Kidney capillary endothelial cell (primary cell): Measurements from ENCODE around the gene BRD1.

Experiments
- DNase-seq: peaks from one replicate; pipeline ENCODE4 v3.0.0-alpha.2; 2018; ENCODE audit warnings: low spot score

Gene BRD1

DNA sequence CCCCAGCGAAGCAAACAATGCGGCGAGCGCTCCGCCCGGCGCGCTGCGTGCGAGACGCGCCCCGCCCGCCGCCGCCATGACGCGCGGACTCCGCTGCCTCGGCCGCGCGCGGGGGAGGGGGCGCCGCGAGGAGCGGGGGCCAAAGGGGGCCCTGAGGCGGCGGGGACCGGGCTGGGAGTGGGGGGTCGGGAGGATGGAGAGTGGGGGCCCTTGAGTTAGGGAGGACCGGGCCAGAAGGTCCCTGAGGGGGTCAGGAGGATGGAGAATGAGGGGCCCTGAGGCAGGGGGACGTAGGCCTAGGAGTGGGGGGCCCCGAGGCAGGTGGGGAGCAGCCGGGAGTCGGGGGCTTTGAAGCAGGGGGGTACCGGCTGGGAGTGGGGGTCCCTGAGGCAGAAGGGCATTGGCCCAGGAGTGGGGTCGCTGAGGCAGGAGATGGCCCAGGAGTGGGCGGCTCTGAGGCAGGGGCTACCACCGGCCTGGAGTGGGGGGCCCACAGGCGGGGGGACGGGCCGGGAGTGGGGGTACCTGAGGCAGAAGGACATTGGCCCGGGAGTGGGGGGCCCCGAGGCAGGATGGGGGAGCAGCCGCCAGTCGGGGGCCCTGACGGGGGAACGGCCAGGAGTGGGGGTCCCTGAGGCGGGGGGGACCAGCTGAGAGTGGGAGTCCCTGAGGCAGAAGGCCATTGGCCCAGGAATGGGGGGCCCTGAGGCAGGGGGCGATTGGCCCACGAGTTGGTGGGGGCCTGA, at the start of gene BRD1:
Gene BRD1 (minus strand): TSS at position 21 of the 746 bp plus-strand sequence. CDS start 3,556 bp downstream, outside the sequence.
- DNase-seq: peak; percentile 32

DNA sequence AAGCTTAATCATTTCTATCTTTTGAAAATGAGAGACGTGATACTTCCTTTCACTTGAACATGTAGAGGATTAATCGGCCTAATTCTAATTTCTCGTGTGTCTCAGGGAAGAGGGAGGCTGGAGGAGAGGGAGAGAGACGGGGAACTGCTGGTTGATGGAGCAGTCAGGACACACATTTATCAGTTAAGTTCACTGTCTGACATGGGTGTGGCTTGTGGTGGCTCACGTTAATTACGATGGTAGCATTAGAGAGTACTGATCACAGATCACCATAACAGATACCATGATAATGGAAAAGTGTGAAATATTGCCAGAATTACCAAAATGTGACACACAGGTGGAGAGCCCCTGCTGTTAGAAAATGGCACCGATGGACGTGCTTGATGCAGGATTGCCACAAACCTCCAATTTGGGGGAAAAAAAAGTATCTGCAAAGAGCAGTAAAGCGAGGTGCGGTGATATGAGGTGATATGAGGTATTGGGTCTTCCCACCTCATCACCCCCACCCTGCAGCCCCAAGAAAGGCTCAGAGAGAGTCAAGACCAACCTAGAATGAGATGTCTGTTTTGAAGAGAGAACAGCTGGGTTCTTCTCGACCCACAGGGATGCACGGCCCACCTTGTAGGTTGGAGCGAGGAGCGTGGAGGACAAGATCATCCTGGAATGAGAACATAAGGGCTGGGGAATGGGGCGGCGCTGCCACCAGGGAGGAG, 45.7 kb upstream of the BRD1 start:
- no peak for DNase-seq

DNA sequence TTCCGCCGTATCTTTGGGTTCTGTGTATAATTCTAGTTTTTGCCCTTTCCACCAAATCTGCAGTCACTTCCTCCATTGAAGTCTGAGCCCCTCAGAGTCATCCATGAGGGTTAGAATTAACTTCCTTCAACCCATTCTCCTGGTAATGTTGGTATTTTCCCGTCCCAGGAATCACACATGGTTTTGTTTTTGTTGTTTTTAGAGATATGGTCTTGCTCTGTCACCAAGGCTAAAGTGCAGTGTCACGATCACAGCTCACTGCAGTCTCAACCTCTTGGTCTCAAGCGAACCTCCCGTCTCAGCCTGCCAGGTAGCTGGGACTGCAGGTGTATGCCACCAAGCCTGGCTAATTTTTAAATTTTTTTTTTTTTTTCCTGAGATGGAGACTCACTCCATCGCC, 44.7 kb upstream of the BRD1 start:
- no peak for DNase-seq

DNA sequence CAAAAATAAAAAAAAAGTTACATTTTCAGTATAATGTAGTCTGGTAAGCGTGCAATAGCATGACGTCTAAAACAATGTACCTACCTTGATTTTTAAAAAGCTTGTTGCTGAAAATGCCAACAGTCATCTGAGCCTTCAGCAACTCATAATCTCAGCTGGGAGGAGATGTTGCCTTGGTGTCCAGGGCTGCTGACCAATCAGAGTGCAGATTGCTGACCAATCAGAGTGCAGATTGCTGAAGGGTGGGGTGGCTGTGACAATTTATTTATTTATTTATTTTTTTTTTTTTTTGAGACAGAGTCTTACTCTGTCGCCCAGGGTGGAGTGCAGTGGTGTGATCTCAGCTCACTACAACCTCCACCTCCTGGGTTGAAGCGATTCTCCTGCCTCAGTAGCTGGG, 43.8 kb upstream of the BRD1 start:
- DNase-seq: no peak

DNA sequence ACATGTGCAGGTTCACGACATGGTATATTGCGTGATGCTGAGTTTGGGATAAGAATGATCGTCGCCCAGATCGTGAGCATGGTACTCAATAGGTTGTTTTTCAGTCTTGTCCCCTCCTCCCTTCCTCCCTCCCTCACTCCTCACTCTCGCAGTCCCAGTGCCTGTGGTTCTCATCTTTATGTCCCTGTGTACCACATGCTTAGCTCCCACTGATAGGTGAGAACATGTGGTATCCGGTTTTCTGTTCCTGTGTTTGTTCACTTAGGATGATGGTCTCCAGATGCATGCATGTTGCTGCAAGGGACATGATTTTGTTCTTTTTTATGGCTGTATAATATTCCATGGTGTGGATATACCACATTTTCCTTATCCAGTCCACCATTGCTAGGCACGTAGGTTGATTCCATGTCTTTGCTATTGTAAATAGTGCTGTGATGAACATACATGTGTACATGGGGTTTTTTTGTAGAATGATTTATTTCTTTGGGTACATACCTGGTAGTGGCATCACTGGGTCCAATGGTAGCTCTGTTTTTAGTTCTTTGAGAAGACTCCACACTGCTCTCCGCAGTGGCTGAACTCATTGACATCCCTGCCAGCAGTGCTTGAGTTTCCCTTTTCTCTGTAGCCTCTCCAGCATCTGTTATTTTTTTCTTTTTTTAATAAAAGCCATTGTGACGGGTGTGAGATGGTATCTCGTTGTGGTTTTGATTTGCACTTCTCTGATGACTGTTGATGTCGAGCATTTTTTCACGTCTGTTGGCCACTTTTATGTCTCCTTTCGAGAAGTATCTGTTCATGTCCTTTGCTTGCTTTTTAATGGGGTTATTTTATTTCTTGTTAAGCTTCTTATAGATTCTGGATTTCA, 42.4 kb upstream of the BRD1 start:
- DNase-seq: no peak

DNA sequence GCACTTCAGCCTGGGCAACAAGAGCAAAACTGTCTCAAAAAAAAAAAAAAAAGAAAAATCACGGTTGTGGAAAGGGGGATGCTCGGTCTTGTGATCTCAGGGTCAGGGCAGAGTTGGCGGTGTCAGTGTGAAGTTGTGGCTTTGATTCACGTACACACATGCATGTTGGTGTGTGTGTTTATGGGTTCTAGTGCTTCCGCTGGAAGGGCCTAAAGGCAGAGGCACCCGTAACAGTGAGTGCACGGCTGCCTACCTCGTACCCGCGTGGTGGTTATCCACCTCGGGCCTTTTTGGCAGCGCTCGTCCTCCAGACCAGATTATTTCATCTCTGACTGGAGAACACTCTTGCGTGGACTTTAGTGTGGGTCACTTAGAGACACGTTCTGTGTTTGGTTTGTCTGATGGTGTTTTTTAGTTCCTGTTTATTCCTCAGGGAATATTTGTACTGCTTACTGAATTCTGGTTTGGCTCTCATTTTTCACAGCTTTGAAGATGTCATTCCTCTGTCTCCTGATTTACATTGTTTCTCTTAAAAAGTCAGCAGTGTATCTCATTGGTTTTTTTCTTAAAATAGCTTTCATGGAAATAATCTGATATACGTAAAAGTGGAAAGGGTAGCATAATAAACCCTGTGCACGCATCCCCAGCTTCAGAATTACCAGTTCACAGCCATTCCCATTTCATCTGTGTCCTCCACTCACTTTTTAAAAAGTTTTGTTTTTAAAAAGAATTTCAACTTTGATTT, 41.6 kb upstream of the BRD1 start:
- no peak for DNase-seq

- no peak for DNase-seq
Observed at GRCh38 chr22:49867303-49868265, 39.9 kb upstream of the BRD1 start.

GRCh38 chr22:49866646-49867045, 39.0 kb upstream of the BRD1 start:
- DNase-seq: no peak

DNA sequence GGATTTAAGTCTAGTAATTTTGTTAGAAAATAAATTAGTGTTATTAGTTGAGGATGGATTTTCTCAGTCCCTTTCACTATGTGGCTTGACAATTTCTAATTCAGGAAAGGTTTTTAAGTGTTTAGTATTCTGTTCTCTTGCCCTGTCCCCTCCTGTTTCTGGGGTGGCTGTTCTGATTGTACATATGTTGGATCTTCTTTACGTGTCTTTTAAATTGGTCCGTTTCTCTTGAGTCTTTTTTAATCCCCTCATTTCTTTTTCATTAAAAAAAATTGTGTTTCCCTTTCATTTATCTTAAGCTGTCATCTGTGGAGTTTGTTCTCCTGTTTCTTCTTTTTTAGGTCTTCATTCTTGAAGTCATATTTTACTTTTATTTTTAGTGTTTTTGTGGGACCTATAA, 38.5 kb upstream of the BRD1 start:
- no peak for DNase-seq

- DNase-seq: no peak
Observed at GRCh38 chr22:49865156-49865555, 37.5 kb upstream of the BRD1 start.

DNA sequence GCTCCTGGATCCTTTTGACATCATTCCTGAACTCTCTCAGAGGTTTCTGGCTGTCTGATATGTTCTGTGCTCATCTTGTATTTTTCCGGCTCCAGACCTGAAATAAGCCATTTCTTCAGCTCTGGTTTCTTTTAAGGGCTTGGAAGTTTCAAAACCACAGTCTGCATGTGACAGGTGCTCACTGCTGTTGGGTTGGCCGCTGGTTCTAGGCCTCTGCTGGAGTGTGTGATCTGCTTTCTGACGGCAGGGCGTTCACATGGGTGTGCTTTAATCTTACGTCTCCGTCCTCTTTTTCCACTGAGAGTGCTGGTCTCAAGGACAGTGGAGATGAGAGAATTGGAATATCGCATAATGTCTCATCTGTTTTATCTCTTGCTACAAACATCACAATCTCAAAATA, 36.3 kb upstream of the BRD1 start:
- DNase-seq: no peak

DNA sequence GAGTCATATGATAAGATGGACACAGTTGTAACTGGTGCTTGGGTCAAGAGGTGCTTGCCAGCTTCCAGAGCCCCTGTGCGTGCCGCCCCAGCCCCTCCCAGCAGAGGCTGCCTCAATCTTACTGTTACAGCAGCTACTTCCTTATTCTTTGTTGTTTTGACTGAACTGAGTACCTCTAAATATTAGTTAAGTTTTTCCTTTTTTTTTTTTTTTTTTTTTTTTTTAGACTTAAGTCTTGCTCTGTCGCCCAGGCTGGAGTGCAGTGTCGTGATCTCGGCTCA, 34.8 kb upstream of the BRD1 start:
- DNase-seq: no peak

- no peak for DNase-seq
Observed at GRCh38 chr22:49861642-49862495, 34.2 kb upstream of the BRD1 start.

GRCh38 chr22:49858827-49859226, 31.2 kb upstream of the BRD1 start:
- no peak for DNase-seq

GRCh38 chr22:49856766-49857618, 29.3 kb upstream of the BRD1 start:
- no peak for DNase-seq

GRCh38 chr22:49856343-49856742, 28.7 kb upstream of the BRD1 start:
- DNase-seq: no peak

GRCh38 chr22:49855251-49855911, 27.7 kb upstream of the BRD1 start:
- DNase-seq: peak; percentile 16

DNA sequence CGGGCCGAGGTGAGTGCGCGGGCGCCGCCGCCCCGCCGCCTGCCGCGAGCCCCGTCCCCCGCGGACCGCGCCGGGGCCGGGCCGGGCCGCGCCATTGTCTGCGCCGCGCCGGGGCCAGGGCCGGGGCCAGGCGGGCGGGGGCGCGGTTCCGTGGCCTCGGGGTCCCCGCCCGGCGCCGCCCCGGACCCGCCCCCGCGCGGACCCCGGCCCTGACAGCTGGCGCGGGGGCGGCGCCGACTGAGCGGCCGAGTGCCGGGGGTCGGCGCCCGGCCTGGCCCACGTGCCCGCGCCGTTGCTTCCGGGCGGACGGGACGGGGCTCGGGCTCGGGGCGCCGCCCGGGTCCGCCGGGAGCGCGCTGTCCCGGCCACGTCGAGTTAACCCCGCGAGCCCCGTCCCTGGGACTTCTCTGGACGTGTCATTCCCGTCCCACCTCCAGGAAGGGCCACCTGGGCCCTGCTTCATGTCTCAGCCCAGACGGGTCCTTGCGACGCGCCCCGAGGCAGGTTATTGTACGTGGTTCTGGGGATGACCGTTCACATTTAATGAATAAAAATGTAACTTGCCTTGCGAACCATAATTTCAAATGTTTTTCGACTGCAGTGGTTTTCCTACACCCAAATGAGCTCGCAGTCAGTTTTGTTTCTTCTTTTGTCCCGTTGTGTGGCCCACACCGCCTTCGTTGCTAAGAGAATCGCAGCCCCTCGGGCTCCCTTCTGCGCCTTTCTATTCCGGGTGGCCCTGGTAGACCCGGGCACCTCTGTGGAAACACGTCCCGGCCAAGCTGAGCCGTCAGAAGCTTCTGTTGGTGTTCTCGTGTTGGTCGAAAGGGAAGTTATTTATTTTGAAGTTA, 26.5 kb upstream of the BRD1 start:
- peak; percentile 23 for DNase-seq
